Stomach smooth muscle (tissue), 2 donors: ENCODE results near the gene ARID3B.

Experiments used
- H3K27ac ChIP-seq: one replicate; pipeline ENCODE4 v1.7.0; 2013; ENCODE audit warnings: mild to moderate bottlenecking, low read length, inconsistent platforms
- H3K27me3 ChIP-seq, 2 donors: one replicate each; pipeline ENCODE4 v1.7.0; 2013; ENCODE audit warnings: low read length in 2 of 2; ENCODE audit not compliant: insufficient read depth in 2 of 2, control insufficient read depth in 1 of 2
- H3K36me3 ChIP-seq, 2 donors: one replicate each; pipeline ENCODE4 v1.7.0; 2013; ENCODE audit warnings: low read length in 2 of 2; ENCODE audit not compliant: control insufficient read depth in 2 of 2, insufficient read depth in 2 of 2
- H3K4me1 ChIP-seq: one replicate; pipeline ENCODE4 v1.7.0; 2013; ENCODE audit warnings: low read length; ENCODE audit not compliant: control insufficient read depth, insufficient read depth
- H3K4me3 ChIP-seq, 2 donors: one replicate each; pipeline ENCODE4 v1.7.0; 2013; ENCODE audit warnings: low read length in 2 of 2
- H3K9ac ChIP-seq, 2 donors: one replicate each; pipeline ENCODE4 v1.7.0; 2013; ENCODE audit warnings: low read length in 2 of 2, mild to moderate bottlenecking in 1 of 2
- H3K9me3 ChIP-seq, 2 donors: one replicate each; pipeline ENCODE4 v1.7.0; 2013; ENCODE audit warnings: low read length in 2 of 2; ENCODE audit not compliant: control insufficient read depth in 2 of 2
- donor health status: healthy.
- donor health status: Pancreatic carcinoma.

The ARID3B gene

DNA sequence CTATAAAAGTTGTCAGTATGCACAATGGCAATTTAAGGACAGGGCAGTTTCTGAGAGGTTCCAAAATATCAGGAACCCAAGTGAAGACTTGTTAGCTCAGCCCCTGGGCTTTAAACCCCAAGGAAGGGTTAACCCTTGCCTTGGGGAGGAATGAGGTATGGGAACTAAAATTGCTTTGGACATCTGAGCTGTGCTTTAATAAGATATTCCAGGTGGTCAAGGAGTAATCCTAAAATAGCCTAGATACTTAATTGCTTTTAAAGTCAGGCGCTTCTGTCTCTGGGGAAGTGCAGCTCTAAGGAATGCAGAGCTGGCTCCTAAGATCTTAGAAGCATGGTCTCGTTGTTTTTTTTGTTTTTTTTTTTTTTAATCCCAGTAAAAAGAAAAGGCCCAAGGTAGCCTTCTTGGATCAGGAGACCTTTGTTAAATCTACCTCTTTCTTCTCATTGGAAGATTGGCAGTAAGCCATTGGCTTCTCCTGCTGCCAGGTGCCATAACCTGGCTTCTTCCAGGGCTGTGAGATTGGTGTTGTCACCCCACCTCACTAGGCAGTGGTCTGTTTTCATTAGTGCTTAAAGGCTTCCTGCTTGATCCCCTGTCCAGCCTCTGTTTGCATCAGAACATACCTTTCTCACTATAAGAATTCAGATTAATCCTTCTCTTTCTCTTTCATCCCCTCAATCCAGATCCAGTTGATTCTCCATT is 24.5 kb downstream of the ARID3B start:
- no peak overlapping the region for H3K9ac ChIP-seq
- H3K4me3 ChIP-seq = no peak overlapping the region
- H3K27me3 ChIP-seq = no peaks in the 10 kb centered on the region
- no peaks in the 10 kb centered on the region for H3K36me3 ChIP-seq
- no peak overlapping the region for H3K27ac ChIP-seq
- peaks cover 9% of the 10 kb centered on the region for H3K4me1 ChIP-seq
- H3K9me3 ChIP-seq = no peaks in the 10 kb centered on the region

DNA sequence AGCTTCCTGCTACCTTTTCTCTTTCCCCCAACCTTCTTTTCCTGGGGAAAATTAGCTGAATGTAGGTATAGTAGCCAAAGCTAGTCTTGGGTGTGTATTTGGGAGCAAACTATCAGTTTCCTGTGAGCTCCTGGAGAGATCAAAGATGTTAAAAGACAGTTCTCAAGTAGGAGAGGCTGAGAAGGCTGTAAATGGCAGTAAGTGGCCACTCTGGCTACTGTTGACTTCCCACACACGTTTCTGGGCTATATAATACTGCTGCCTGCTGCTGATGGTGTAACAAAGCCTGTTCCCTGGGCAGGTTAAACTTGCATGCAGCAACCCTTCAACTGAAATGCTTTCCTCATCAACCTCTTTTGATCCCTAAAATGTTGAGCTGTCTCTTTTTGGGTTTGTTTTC is 27.6 kb downstream of the ARID3B start:
- no peaks in the 10 kb centered on the region for H3K9me3 ChIP-seq

DNA sequence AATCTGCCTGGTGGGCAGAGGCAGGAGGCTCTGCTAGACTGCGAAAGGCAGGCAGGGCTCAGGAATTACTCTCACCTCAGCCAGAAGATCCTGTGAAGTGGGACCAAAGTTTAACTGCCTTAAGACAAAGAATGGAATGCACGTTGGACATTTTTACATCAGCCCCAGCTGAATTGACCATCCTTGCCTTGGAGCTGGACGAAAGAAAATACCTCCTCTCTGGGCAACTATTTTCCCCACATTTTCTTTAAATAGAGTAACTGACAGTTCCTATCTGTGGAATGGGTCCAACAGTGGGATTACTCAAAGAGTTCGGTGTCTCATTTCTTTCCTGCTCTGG is 28.7 kb downstream of the ARID3B start:
- Histone ChIP-seq H3K4me3 (no peak overlapping the region), H3K27me3 (no peaks in the 10 kb centered on the region), H3K9ac (no peak overlapping the region), H3K9me3 (no peaks in the 10 kb centered on the region), H3K27ac (no peak overlapping the region), H3K4me1 (peaks cover 15% of the 10 kb centered on the region), H3K36me3 (peaks cover 14 to 15% of the 10 kb centered on the region in 2 donors)

More for the DNA sequence above, 27.6 kb downstream of the ARID3B start:
- H3K36me3 ChIP-seq = peaks cover 7 to 9% of the 10 kb centered on the region in 2 donors
- peaks cover 15% of the 10 kb centered on the region for H3K4me1 ChIP-seq
- H3K4me3 ChIP-seq = no peak overlapping the region
- H3K9ac ChIP-seq = no peak overlapping the region
- no peak overlapping the region for H3K27ac ChIP-seq
- no peaks in the 10 kb centered on the region for H3K27me3 ChIP-seq

DNA sequence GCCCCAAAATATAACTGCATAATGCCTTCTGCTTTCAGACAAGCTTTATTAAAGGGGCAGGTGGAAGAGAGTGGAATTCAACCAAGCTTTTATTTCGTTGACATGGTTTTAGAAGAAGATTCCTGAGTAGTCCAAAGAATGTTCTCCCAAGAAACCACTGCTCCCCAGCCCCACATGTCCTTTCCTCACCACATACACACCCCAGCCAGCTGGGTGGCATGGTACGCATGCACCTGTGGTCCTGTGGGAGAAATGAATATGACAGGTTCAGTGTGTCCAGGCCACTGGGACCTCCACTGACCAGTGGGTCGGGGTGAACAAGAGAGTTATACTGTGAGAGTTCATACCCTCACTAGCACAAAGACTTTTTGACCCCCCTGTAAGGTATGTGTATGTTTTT is 30.2 kb downstream of the ARID3B start:
- H3K4me1 ChIP-seq = peaks cover 15% of the 10 kb centered on the region
- H3K36me3 ChIP-seq = peaks cover 17 to 18% of the 10 kb centered on the region in 2 donors
- H3K9me3 ChIP-seq = no peaks in the 10 kb centered on the region
- no peak overlapping the region for H3K9ac ChIP-seq
- no peaks in the 10 kb centered on the region for H3K27me3 ChIP-seq
- H3K4me3 ChIP-seq = no peak overlapping the region
- no peak overlapping the region for H3K27ac ChIP-seq

DNA sequence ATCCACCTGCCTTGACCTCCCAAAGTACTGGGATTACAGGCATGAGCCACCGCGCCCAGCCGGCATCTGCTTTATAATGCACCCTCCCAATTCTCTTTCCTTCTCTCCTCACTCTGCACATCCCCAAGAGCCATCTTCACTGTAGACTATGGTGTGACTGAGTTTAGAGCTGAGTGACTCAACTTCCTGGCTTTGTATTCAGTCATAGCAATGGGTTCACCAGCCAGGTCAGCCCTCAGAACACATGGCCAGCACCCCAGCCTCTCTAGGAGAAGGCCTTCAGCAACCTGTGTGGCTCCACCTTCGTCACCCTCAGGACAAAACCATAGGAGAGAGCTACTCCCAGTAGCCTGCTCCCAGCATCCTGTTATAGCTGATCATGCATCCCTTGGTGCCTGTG is 33.0 kb downstream of the ARID3B start:
- no peak overlapping the region for H3K9ac ChIP-seq
- H3K27ac ChIP-seq = no peak overlapping the region
- no peaks in the 10 kb centered on the region for H3K27me3 ChIP-seq
- no peak overlapping the region for H3K4me3 ChIP-seq
- no peaks in the 10 kb centered on the region for H3K9me3 ChIP-seq
- peaks cover 15% of the 10 kb centered on the region for H3K4me1 ChIP-seq
- H3K36me3 ChIP-seq = peaks cover 19 to 22% of the 10 kb centered on the region in 2 donors

DNA sequence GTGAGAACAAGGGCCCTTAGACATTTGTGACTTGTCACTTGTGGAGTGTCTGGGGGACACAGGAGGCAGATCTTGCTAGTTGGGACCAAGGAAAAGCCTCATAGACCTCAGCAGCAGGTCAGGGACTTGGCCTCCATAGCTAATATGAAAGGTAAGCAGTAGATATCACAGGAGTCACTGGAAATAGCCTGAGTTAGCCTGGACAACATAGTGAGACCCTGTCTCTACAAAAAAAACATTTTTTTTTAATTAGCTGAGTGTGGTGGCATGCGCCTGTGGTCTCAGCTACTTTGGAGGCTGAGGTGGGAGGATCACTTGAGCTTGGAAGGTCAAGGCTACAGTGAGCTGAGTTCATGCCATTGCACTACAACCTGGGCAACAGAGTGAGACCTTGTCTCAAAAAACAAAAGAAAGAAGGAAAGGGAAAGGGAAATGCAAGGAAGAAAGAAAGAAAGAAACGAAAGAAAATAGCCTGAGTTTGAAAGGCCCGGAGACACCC is 37.5 kb downstream of the ARID3B start:
- Histone ChIP-seq H3K4me1 (no peaks in the 10 kb centered on the region), H3K9me3 (no peaks in the 10 kb centered on the region), H3K4me3 (no peak overlapping the region), H3K27me3 (no peaks in the 10 kb centered on the region), H3K27ac (no peak overlapping the region), H3K9ac (no peak overlapping the region), H3K36me3 (peaks cover 16 to 18% of the 10 kb centered on the region in 2 donors)

DNA sequence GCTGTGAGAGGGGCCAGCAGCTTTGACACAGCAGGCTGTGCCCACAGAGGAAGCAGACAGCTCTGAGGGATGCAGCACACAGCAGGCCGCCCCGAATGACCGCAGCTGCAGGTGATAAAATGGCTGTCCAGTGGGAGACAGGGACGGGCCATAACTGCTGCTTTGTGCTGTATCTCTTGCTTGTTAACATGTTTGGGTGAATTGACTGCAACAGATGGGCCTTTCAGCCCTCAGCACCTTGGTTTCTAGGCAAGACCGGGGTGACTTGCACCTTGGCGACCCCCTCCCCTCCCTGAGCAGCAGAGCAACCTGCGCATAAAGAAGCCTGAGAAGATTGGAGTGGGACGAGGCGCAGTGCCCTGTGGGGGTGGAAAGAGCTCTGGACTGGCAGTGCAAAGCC is 38.0 kb downstream of the ARID3B start:
- Histone ChIP-seq H3K27ac (no peak overlapping the region), H3K36me3 (peaks cover 15 to 16% of the 10 kb centered on the region in 2 donors), H3K4me1 (no peaks in the 10 kb centered on the region), H3K9ac (no peak overlapping the region), H3K9me3 (no peaks in the 10 kb centered on the region), H3K4me3 (no peak overlapping the region), H3K27me3 (no peaks in the 10 kb centered on the region)

DNA sequence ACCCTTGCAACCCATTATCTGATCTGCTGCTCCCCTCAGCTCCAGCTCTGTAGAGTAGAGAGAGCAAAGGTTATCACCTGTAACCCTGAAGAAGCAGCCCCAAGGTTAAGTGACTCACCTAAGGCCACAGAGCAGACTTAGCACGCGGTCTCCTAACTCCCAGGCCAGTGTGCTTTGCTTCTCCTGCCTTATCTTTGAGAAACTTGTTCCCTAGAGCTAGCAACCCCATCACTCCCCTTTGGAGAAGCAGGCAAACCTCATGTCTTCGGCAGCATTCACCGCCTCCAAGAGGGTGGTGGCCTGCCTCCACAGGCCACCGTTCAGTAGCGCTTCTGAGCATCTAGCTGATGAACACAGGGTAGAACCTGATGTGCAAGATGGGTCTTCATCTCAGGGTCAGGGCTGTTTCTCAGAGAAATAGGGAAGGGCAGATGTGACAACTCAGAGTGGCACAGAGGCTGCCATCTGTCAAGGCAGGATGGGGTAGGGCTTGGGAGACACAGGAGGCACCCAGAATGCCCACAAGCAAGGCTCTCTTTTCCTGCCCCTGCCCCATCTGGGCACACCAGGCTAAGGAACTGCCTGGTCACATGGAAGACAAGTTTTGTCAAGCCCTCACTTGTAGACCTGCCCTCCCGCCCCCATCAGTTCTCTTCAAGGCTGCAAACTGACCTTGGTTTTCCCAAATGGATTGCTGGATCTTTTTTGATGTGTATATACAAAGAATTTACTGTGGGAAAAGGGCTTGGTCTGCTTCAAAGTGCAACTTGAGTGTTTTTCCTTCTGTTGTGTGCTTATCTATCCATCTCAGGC is 39.7 kb downstream of the ARID3B start:
- H3K27ac ChIP-seq = no peak overlapping the region
- H3K9ac ChIP-seq = no peak overlapping the region
- H3K4me3 ChIP-seq = no peak overlapping the region
- peaks cover 8 to 10% of the 10 kb centered on the region in 2 donors for H3K36me3 ChIP-seq
- no peaks in the 10 kb centered on the region for H3K4me1 ChIP-seq
- H3K9me3 ChIP-seq = no peaks in the 10 kb centered on the region
- H3K27me3 ChIP-seq = no peaks in the 10 kb centered on the region

DNA sequence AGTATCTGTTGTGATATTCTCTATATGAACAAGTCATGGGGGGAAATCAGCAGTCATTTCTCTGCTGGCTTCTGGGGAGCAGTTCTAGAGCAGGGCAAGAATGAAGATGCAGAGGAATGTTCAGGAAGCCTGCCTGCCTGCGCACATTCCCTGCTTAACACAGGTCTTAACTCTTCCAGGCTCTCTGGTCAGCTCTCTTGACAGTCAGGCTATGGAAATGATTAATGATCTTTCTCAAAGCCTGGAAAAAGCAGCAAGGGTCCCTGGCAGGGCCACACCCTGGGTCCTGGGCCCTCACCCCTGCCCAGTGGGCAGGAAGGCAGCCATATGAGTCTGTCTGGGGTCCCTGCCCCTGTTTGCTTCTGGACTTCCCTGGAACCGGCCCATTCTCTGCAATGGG is 43.2 kb downstream of the ARID3B start:
- Histone ChIP-seq H3K27ac (no peak overlapping the region), H3K4me3 (no peak overlapping the region), H3K9ac (no peak overlapping the region), H3K27me3 (no peaks in the 10 kb centered on the region), H3K4me1 (peaks cover 3% of the 10 kb centered on the region), H3K36me3 (peaks cover 7 to 8% of the 10 kb centered on the region in 2 donors), H3K9me3 (no peaks in the 10 kb centered on the region)

DNA sequence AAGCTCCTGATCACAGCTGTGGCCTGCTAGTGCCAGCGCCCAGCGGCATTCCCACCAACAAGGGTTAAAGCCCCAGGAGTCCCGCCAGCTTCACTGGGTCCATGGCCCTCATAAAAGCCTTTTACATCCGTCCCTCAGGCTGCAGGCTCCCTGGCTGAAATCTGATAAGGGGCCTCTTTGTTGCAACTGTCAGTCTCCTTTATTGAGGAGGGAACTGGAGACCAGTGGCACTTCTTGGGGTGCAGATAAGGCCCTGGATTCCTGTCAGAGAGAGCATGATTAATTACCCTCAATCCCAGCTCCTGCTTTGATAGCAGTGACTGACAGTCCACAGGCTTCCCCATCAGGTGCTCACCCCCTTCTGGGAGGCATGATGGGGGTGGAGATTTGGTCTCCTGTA is 43.8 kb downstream of the ARID3B start:
- H3K9ac ChIP-seq = no peak overlapping the region
- H3K36me3 ChIP-seq = peaks cover 8 to 10% of the 10 kb centered on the region in 2 donors
- H3K9me3 ChIP-seq = no peaks in the 10 kb centered on the region
- no peaks in the 10 kb centered on the region for H3K27me3 ChIP-seq
- no peak overlapping the region for H3K4me3 ChIP-seq
- H3K4me1 ChIP-seq = peaks cover 3% of the 10 kb centered on the region
- no peak overlapping the region for H3K27ac ChIP-seq

DNA sequence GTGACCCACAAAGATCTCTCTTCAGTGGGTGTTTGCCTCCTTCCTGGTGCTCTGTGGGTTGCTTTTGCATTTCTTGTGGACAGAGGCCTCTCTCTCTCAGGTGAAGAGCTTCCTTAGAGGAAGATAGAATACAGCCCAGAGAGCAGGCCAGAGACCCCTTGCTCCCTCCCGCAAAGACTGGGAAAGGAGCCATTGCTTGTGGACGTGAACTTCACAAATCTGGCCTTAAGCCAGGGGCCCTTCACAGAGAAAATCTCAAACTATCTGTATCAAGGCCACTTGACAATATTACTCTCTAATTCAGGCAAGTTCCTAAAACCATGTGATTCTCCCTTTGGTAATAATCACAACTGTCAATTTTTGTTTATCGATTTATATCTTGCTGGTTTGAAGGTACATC is 44.2 kb downstream of the ARID3B start:
- Histone ChIP-seq H3K27me3 (no peaks in the 10 kb centered on the region), H3K36me3 (peaks cover 8 to 13% of the 10 kb centered on the region in 2 donors), H3K9ac (no peak overlapping the region), H3K27ac (no peak overlapping the region), H3K4me3 (no peak overlapping the region), H3K4me1 (peaks cover 3% of the 10 kb centered on the region), H3K9me3 (no peaks in the 10 kb centered on the region)
